Gastrocnemius medialis (tissue), 4 donors: ENCODE data around the gene PNMA1.

Source experiments
- CTCF ChIP-seq, 5 experiments: fragments of 450-650 bp in 3 of 5; fragments of 200-600 bp in 2 of 5; sonication (generic) in 2 of 5; IDR thresholded peaks in 4 of 5; conservative IDR thresholded peaks in 1 of 5; 1 replicate in 4 of 5; 2 replicates in 1 of 5; pipeline ENCODE4 v1.5.1; 2016 to 2019; ENCODE audit warnings: antibody characterized with exemption in 5 of 5, mild to moderate bottlenecking in 3 of 5, moderate library complexity in 3 of 5
- POLR2A ChIP-seq, 2 donors: fragments of 450-650 bp; IDR thresholded peaks; one replicate each; pipeline ENCODE4 v1.6.1; 2017; ENCODE audit warnings: antibody characterized with exemption in 2 of 2, mild to moderate bottlenecking in 2 of 2, moderate library complexity in 2 of 2

GRCh38 chr14:73713206-73713802 lies 880 bp downstream of the PNMA1 start:
- TF ChIP-seq CTCF (IDR thresholded peaks at IDR 0.05 in 4 of 5, conservative IDR thresholded peaks at IDR 0.05 in 1 of 5) = no peak
- TF ChIP-seq POLR2A (IDR thresholded peaks at IDR 0.05) = no peak
